Measurements from ENCODE around the gene AGAP4. TPM values are rescaled to one million over a fixed set of nuclear protein-coding genes. Genes with fewer than 3 reads are reported as not detected.
"Not testable (repeated sequence)": the region's sequence is repeated elsewhere in the genome, so short reads cannot be mapped to it uniquely, and the experiment has no call there.

Gene AGAP4
- total RNA-seq, 1 experiment from 2014 or later = 31.4 TPM

DNA sequence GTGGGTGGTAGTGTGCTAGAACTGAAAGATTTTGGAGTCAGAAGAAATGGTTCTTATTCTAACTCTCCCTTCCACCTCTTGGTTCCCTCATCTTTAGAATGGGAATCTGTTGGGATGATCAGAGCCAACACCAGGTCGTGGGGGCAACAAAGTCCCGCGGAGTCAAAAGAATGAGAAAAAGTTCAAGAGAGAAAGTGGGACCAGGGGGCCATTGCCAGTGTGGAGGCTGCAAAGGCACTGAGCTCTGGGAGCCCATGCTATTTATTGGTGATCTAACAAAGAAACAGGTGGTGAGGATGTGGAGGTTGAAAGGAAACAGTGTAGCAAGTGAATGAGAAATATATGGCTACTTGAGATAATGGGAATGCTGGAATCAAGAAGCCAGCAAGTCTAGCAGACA is 29.4 kb downstream of the AGAP4 start:
- no peaks in the 10 kb centered on the region; the same call in 1 of the 2 replicates for H3K9me3 ChIP-seq (ENCODE audit: insufficient read depth, low read depth)
- ChIA-PET POLR2A (ENCODE audit: unreplicated experiment) (no interaction called here), CTCF (no interaction called here)
- no peak overlapping the region for H3K4me3 ChIP-seq
- no peaks in the 10 kb centered on the region for H3K36me3 ChIP-seq (ENCODE audit: low read depth)
- no peaks in the 10 kb centered on the region; the same call in 1 of the 2 replicates for H3K27me3 ChIP-seq (ENCODE audit: insufficient read depth, low read depth)
- H3K4me1 ChIP-seq (replicated peaks; ENCODE audit: insufficient read depth) = no peaks in the 10 kb centered on the region
- H3K27ac ChIP-seq = no peak overlapping the region
- DNase-seq = no peak
- TF ChIP-seq, protein P1, sequence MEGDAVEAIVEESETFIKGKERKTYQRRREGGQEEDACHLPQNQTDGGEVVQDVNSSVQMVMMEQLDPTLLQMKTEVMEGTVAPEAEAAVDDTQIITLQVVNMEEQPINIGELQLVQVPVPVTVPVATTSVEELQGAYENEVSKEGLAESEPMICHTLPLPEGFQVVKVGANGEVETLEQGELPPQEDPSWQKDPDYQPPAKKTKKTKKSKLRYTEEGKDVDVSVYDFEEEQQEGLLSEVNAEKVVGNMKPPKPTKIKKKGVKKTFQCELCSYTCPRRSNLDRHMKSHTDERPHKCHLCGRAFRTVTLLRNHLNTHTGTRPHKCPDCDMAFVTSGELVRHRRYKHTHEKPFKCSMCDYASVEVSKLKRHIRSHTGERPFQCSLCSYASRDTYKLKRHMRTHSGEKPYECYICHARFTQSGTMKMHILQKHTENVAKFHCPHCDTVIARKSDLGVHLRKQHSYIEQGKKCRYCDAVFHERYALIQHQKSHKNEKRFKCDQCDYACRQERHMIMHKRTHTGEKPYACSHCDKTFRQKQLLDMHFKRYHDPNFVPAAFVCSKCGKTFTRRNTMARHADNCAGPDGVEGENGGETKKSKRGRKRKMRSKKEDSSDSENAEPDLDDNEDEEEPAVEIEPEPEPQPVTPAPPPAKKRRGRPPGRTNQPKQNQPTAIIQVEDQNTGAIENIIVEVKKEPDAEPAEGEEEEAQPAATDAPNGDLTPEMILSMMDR (conservative IDR thresholded peaks at IDR 0.05) = no peak
- TF ChIP-seq EZH2 (IDR thresholded peaks at IDR 0.05; ENCODE audit: low read depth) = no peak
- no peaks in the 10 kb centered on the region for H4K20me1 ChIP-seq (ENCODE audit: insufficient read depth)
- H3K4me2 ChIP-seq = no peak overlapping the region
- intact Hi-C loops (cut with micrococcal nuclease; ENCODE audit: unreplicated experiment) = loop anchor here (10.0 kb wide), 1 partner anchor 513 kb away; no protein-coding TSS in a partner anchor
- no peak overlapping the region for H2AFZ ChIP-seq
- BruUV-seq (replicated peaks) = no TSS peak
- no peaks in the 10 kb centered on the region for H3K9me2 ChIP-seq (ENCODE audit: insufficient read depth)
- H3K79me2 ChIP-seq (ENCODE audit: low read depth) = no peaks in the 10 kb centered on the region
- no peaks in the 10 kb centered on the region for H3F3A ChIP-seq (ENCODE audit: insufficient read depth, low read depth)

DNA sequence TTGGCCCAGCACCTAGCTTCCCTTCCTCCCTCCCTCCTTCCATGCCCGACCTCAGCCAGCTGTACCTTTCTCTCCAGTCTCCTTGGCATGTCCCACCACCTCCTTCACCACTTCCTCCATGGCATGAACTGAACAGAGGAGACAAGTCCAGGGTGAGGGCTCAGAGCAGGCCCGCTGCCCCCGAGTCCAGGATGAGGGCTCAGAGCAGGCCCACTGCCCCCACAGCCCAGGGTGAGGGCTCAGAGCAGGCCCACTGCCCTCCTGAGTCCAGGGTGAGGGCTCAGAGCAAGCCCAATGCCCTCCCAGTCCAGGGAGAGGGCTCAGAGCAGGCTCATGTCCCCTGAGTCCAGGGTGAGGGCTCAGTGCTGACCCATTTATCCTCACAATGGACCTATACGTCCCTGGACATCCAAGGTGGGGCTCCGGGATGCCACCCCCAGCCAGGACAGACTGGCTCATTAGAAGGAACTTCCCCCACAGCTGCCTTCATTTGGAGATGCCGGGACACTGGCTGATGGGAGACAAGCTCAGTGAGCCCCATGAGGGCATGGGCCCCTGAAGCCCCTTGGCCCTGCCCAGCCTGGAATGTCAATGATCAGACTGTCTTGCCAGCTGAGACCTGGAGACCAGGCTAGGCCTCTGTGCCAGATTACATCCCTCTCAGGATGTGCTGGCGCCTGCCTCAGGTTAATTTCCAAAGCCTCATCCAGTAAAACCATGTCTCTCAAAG is 30.0 kb downstream of the AGAP4 start:
- H3K79me2 ChIP-seq (ENCODE audit: low read depth) = no peaks in the 10 kb centered on the region
- POLR2A ChIA-PET (ENCODE audit: unreplicated experiment) = no interaction called here
- CTCF ChIA-PET = no interaction called here
- intact Hi-C loops (cut with micrococcal nuclease; ENCODE audit: unreplicated experiment) = loop anchor here (10.0 kb wide), 1 partner anchor 512 kb away; no protein-coding TSS in a partner anchor
- H4K20me1 ChIP-seq (ENCODE audit: insufficient read depth) = no peaks in the 10 kb centered on the region
- no peak for TF ChIP-seq EZH2 (IDR thresholded peaks at IDR 0.05; ENCODE audit: low read depth)
- H3K4me1 ChIP-seq (replicated peaks; ENCODE audit: insufficient read depth) = no peaks in the 10 kb centered on the region
- DNase-seq = no peak
- no peak overlapping the region for H3K27ac ChIP-seq
- H3F3A ChIP-seq (ENCODE audit: insufficient read depth, low read depth) = no peaks in the 10 kb centered on the region
- H3K9me2 ChIP-seq (ENCODE audit: insufficient read depth) = no peaks in the 10 kb centered on the region
- no peaks in the 10 kb centered on the region for H3K36me3 ChIP-seq (ENCODE audit: low read depth)
- no peak overlapping the region for H2AFZ ChIP-seq
- no peaks in the 10 kb centered on the region; the same call in 1 of the 2 replicates for H3K27me3 ChIP-seq (ENCODE audit: insufficient read depth, low read depth)
- no peaks in the 10 kb centered on the region; the same call in 1 of the 2 replicates for H3K9me3 ChIP-seq (ENCODE audit: insufficient read depth, low read depth)
- no peak overlapping the region for H3K4me2 ChIP-seq
- H3K4me3 ChIP-seq = no peak overlapping the region
- no TSS peak for BruUV-seq (replicated peaks)

DNA sequence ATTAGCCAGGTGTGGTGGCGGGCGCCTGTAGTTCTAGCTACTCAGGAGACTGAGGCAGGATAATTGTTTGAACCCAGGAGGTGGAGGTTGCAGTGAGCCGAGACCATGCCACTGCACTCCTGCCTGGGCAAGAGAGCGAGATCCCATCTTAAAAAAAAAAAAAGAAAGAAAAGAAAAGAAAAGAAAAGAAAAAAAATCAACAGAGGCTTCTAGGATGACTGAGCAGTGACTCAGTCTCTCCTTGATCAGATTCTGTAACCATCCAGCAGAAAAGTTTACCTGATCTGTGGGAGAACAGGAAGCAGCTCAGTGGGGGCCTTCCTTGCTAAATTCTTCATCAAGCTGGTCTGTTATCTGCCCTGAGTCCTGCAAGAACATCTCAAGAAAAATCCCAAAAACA is 33.2 kb downstream of the AGAP4 start:
- H4K20me1 ChIP-seq (ENCODE audit: insufficient read depth); H3K27ac ChIP-seq; H3K9me3 ChIP-seq (ENCODE audit: insufficient read depth, low read depth); H3K4me2 ChIP-seq; H3K4me1 ChIP-seq (replicated peaks; ENCODE audit: insufficient read depth); CTCF ChIA-PET; H3K36me3 ChIP-seq (ENCODE audit: low read depth); H3K9me2 ChIP-seq (ENCODE audit: insufficient read depth); POLR2A ChIA-PET (ENCODE audit: unreplicated experiment); DNase-seq; H3F3A ChIP-seq (ENCODE audit: insufficient read depth, low read depth); H3K79me2 ChIP-seq (ENCODE audit: low read depth); BruUV-seq (replicated peaks); H3K27me3 ChIP-seq (ENCODE audit: insufficient read depth, low read depth); H3K4me3 ChIP-seq; H2AFZ ChIP-seq: not testable (repeated sequence)
- intact Hi-C loops (cut with micrococcal nuclease; ENCODE audit: unreplicated experiment) = loop anchor here (10.0 kb wide), 1 partner anchor 509 kb away; no protein-coding TSS in a partner anchor

DNA sequence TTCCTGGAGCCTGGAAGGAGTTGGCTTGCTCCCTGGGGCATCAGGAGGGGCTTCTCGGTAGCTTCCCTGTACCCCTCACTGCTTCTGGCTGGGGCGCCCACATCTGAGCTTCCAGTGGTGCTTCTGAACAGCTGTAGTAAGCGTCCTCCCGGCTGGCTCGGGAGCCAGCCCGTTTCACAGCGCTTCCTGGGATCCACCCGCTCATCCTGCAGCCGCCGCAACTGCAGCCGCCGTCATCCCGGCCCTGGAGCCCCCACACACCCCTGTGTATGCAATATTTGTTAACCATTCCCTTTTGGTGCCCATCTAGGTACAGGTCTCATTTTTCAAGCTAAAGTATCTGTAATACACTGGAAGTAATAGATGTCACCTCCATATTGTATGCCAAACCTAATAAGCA is 34.3 kb downstream of the AGAP4 start:
- H3K9me3 ChIP-seq (ENCODE audit: insufficient read depth, low read depth); H3K27me3 ChIP-seq (ENCODE audit: insufficient read depth, low read depth); H3K36me3 ChIP-seq (ENCODE audit: low read depth); H3F3A ChIP-seq (ENCODE audit: insufficient read depth, low read depth); H3K9me2 ChIP-seq (ENCODE audit: insufficient read depth); CTCF ChIA-PET; DNase-seq; H3K27ac ChIP-seq; H3K4me2 ChIP-seq; H2AFZ ChIP-seq; H4K20me1 ChIP-seq (ENCODE audit: insufficient read depth); H3K4me1 ChIP-seq (replicated peaks; ENCODE audit: insufficient read depth); POLR2A ChIA-PET (ENCODE audit: unreplicated experiment); BruUV-seq (replicated peaks); H3K4me3 ChIP-seq; H3K79me2 ChIP-seq (ENCODE audit: low read depth): not testable (repeated sequence)
- intact Hi-C loops (cut with micrococcal nuclease; ENCODE audit: unreplicated experiment) = loop anchor here (10.0 kb wide), 1 partner anchor 508 kb away; no protein-coding TSS in a partner anchor
